C4-2B (cell line): ENCODE results near the gene DUSP6.

Experiments
- CTCF ChIP-seq: fragments of 450-650 bp; conservative IDR thresholded peaks from 2 replicates; pipeline ENCODE4 v1.5.1; 2017; ENCODE audit warnings: mild to moderate bottlenecking
- ZFX ChIP-seq: fragments of 450-650 bp; IDR thresholded peaks from 2 replicates; pipeline ENCODE4 v1.6.1; 2017

DNA sequence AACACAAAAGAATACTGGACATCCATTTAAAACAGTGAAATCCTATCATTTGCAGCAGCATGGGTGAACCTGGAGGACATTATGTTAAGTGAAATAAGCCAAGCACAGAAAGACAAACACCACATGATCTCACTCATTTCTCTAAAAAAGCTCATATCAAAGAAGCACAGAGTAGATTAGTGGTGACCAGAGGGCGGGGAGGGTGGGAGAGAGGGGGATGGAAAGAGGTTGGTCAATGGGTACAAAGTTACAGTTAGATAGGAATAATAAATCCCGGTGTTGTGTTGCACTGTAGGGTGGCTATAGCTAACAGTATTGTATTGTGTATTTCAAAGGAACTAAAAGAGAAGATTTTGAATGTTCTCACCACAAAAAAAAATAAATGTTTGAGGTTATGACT, 52.4 kb downstream of the DUSP6 start:
- no peak for TF ChIP-seq CTCF
- TF ChIP-seq ZFX = no peak
